NCI-H2196 (cell line): ENCODE measurements around the gene CBLB.
"Not testable (repeated sequence)": the region's sequence is repeated elsewhere in the genome, so short reads cannot be mapped to it uniquely, and the experiment has no call there.

ENCODE experiments used
- DNase-seq: peaks from one replicate; lab custom pipeline; 2025; ENCODE audit not compliant: unreplicated experiment; lab: John Stamatoyannopoulos, UW

The CBLB gene

DNA sequence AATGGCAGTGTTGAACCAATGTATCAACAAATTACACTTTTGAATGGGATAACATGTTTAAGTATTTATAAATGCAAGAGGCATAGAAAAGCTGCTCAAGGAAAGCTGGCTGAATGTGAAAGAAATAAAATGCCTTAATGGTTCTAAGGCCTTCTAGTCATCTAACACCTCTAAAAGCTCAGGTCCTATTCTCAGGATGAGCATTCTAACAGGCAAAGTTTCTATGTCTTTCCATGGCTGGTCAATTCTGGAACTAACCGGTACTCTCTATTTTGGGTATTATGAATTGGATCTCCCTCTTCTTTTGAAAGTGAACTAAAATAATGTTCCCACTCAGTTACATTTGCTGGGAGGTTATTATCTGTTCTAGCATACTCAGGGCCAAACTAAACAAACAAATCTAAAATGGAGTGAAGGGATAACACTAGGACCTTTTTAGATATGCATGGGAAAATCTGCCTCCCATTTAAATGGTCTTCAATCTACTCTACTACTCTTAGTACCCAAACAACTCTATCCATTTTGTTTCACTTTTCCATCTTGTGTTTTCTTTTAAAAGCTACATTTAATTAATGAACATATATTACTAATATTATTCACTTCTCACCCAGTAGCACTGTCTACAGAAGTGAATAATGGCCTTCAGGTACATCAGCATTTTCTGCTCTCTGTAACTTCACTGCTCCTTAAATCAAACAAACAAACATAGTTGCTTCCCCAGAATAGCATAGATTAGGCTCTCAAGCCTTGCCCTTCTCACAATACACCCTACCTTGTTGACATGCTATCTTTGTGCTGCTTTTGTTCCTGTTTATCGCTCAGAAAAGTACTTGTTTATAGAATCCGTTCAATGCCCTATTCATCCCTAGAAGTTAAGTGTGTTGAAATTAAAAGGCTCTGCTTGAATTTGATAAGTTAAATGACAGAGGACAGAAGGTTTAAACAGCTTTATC lies 46.4 kb downstream of the CBLB start:
- DNase-seq = no peak

DNA sequence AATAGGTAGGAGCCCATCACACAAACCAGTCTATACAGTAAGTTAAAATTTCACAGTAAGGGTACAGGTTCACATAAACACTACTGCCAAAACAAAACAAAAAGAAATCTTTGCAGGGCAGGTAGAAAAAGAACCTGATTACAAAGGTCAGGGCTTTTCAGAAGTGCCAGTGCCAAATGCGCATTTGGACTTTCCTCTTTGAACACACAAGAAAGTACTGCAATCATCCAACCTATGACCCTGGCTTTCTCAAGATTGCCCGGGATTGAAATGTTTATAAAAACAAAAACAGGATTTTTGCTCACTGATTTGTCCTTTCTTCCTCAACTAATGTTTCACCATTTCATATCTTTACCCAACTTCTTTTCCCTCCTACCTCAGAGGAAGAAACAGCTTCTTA lies 47.4 kb downstream of the CBLB start:
- DNase-seq = no peak

DNA sequence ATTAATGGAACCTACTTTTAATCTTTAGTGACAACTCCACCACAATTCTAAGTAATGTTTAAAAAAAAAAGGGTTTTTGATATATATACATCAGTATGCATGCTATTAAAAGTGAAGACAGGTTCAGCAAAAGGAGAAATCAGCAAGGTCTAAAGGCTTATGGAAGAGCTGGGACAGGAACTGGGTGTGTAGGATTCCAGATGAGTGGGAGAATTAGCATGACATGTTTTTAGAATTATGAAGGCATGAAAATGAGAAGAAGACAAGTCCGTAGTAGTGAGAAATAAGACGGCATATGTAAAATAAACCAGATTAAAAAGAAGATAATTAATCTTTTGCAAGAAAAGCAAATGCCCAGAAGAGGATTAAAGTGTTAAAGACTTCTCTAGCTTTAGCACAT lies 52.0 kb downstream of the CBLB start:
- DNase-seq = no peak

DNA sequence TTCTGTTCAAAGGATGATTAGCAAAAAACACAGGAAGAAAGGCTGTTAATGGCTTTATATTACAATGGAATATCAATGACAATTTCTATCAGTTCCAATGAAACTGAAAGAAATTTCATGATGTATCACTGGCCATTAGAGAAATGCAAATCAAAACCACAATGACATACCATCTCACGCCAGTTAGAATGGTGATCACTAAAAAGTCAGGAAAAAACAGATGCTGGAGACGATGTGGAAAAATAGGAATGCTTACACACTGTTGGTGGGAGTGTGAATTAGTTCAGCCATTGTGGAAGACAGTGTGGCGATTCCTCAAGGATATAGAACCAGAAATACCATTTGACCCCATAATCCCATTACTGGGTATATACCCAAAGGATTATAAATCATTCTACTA lies 53.5 kb downstream of the CBLB start:
- not testable (repeated sequence) for DNase-seq

DNA sequence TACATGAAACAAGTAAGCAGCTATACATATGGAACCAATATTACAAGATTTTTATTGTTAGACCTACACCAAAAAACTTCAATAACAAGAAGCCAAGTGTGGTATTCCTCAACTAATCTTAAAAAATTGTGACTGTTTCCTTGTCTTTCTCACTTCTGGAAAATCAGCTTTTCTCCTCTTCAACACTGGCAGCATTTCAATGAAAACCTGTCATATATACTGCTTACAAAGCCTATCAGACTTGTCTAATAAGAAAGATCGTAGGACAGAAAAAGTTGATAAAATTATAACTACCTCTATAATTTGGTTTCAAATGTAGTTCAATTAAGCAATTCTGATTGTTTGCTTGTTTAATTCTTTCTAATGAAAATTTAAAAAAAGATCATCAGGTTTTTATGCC lies 55.1 kb downstream of the CBLB start:
- no peak for DNase-seq

DNA sequence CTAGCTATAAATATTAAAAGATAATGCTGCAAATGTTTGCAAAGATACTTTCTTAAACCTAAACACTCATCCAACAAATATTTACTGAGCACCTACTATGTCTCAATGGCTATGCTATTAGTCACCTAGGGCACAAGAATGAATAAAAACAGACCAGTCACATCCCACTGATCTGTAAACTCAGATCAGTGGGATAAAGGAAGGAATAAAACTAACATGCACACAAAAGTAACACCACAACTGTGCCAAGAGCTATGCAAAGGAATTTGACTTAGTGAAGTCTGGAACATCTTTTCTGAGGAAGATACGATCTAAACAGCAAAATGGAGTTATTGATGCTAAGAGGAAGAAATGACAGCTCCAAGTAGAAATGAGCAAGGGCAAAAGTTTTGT lies 56.6 kb downstream of the CBLB start:
- no peak for DNase-seq

DNA sequence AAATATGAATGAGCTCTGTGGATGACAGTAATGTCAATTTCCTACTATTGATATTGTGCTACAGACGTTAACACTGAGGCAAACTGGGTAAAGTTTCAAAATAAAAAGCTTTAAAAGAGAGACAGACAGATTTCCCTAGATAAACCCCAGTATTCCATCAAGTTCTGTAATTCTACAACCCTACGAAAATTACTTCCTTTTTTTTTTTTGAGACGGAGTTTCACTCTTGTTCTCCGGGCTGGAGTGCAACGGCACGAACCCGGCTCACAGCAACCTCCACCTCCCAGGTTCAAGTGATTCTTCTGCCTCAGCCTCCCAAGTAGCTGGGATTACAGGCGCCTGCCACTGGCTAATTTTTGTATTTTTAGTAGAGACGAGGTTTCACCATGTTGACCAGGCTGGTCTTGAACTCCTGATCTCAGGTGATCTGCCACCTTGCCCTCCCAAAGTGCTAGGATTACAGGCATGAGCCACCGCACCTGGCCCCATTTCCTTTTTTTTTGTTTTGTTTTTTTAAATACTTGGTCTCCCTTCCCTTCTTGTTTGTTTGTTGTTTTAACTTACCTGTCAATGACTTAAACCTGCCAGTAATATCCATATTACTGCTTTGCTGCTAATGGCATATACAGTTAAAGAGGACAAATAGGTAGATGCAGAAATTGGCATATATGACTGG lies 57.2 kb downstream of the CBLB start:
- no peak for DNase-seq

DNA sequence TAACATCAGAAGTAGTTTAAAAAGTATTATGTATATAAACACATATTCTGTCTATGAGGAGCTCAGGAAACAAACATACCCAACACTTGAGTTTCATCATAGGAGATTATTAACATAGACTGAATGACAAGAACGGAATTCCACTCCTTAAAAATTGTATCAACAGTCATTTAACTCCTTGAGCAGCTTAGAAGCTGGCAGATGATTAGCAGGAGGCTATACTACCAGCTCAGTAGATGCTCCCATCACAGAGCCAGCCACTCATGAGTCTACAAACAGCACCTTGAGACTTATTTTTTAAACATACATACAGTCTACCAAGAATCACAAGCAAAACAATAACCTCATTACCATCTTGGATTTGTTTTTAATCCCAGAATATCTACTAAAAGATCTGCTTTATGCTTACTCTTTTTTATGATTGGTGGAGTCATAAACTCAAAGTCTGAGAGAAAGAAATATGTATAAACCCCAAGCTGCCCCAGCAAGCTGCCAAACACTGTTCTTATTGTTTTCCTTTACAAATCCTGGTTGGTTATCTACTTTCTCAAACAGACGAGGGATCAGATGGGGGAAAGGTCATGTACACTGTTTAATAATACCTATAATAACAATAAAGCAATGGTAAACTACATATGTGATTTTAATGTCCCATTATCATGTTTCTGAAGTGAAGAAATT lies 59.5 kb downstream of the CBLB start:
- DNase-seq = no peak

DNA sequence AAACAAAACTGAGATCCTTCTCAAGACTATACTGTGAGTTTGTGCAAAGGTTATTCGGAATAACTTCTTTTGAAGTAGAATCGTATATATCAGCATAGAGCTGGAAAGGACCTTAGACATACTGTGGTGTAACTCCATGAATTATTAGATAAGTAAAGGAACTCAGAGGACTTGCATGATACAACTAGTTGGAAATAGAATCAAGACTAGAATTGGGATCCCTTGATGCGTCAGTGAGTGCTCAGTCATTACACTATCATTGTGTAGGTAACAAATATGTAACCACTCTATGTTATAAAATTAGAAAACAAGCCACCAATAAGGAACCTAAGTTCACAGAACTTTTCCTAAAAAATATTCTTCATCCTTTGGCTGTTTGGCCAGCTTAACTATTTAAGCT lies 61.1 kb downstream of the CBLB start:
- no peak for DNase-seq

DNA sequence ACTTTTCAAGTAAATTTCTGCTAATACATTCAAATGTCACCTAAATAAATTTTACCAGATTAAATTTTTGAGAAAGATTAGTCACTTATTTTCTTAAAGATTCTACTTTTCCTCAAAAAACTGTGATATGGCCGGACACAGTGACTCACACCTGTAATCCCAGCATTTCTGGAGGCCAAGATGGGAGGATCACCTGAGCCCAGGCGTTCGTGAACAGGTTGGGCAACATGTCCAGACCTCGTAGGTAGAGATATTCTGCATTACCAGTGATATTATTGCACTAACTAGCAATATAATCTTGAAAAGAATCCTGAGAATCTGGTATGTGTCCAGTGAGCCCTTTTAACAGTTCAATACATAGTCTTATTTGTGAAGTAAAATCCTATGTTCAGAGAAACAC lies 61.7 kb downstream of the CBLB start:
- no peak for DNase-seq

DNA sequence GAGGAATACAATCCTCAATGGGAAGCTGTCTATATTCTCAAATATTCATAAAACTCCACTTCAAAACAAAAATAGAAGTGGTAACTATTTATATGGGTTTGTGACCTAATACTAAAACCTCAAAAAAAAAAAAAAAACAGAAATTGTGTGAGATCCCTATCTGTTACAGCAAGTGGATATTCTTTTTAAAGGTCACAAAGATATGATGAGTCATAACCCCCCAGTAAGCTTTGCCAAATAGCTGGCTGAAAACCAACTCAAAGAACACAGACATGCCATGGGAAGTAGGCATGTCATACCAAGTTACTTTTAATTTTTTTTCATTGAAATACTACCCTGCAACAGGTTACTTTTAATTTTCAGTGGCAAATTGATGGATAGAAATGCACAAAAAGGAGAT lies 62.5 kb downstream of the CBLB start:
- DNase-seq = peak; percentile 15

DNA sequence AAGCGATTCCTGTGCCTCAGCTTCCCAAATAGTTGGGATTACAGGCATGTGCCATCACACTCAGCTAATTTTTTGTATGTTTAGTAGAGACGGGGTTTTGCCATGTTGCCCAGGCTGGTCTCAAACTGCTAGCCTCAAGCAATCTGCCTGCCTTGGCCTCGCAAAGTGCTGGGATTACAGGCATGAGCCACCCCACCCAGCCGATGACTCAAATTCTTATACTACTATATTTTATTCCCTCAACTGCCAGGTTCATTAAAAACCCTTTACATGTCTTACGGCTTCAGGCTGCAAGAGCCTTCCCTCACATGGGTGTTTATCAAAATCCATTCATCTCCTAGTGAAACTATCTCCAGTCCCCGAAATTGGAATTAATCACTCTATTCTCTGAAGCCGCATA lies 63.4 kb downstream of the CBLB start:
- DNase-seq = no peak

DNA sequence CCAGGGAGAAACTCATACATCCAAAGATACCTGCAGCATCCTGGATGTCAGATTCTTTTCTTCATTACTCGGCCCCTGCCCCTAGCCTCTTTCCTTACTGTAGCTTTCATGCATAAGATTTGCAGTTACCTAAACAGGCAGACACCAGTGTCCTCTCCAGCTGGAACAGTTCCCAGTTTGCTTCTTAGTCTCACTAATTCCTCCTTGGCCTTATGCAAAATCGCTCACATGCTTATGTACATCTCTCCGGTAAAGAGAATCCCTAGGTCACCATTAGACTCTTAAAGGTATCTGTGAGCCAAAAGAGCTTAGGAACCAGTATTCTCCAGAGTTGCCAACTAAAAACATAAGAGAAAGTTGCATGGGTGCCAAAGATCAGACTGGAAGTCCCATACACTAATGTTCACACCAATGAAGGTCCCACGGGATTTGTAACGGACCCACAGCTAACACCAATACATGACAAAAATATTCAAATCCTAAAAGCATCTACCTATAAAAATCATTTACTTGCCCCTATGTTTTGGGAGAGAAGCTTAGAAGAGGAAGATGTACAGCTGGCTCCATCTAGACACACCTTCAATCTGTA lies 66.6 kb downstream of the CBLB start:
- DNase-seq = no peak

DNA sequence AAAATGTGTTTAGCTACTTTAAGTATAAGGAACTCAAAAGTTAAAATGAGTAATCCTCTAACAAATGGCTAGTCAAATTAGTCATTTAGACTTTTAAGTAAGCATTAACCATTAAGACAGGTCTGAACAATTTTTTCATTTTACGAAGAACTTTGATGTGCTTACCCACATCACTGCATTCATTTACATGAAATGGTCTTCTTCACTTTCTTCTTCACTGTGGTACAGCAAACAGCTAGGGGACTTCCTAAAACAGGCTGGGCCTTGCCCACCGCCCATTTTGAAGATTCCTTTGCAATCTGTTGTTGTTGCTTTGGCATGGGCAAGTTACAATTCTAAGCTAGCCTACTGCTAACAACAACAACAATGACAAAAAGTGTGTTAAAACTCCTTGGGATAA lies 67.4 kb downstream of the CBLB start:
- DNase-seq = no peak

DNA sequence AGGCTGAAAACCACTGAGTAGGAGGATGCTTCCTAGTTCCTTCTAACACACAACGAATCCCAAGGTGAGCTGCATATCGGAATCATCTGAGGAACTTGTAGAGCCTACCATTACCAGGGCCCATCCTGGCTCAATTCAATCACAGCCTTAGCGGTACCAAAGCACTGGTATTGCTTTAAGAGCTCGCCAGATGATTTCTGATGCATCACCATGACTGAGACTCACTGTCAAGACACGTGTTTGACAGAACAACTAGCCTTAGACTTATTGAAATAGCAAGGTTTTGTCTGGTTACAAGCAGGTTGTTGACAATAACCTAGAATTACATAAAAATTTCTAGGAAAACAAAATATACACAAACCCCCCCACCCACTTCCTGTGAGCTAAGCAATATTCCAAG lies 68.5 kb downstream of the CBLB start:
- no peak for DNase-seq

DNA sequence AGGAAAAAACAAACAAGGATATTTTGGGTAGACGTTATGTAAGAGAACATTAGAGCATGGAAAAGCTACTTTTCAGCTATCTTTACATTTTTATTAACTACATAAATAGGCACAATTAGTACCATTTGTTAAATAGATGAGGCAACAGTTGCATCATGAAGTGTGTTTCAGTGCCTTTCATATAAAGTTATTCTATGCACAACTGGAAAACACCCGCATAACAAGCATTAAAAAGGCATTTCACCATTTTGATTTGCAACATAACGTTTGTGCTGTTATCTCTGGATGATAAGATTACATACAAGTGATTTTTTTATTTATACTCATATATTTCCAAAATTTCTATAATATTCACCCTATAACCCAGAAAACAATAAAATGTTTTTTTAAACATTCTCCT lies 69.5 kb downstream of the CBLB start:
- no peak for DNase-seq

DNA sequence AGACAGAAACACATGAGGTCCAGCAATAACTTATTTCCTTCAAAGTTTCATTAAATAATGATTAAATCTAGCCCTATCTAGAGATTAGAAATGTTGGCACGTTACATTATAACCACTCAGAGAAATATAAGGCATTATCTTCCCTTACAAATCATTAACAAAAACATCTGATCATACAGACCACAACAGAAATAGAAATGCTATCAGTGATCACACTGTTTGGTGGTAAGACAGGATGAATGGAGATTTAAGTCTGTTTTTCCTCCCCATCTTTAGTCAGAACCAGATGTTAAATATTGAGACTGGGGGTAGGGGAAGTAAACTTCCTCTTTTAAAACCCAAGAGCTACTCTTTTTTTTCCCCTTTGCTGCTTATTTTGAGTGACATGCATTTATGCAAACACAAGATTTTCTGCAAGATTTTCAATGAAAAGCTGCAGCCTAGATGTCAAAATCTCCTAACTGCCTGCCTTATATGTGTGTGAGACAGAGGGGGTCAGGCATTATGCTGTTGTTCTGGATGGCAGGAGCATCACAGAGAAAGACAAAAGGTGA lies 70.4 kb downstream of the CBLB start:
- DNase-seq = no peak

DNA sequence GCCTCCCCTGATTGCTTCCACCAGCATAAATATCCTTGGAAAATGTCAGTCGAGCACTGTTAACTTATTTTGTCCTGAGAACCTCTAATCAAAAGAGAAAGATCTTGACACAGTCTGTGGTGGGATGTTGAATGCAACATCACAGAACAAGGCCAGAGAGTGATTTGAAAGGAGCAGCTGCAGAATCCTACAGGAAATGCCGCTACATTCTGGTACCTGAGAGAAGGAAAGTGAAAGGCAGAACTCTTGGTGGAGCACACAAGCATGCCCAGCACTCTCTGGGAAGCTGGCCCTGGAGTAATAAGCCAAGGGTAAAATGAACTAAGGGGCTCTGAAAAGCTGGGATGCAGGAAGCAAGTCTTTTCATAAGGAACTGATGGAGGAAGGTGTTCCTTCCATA lies 75.8 kb downstream of the CBLB start:
- DNase-seq = no peak

DNA sequence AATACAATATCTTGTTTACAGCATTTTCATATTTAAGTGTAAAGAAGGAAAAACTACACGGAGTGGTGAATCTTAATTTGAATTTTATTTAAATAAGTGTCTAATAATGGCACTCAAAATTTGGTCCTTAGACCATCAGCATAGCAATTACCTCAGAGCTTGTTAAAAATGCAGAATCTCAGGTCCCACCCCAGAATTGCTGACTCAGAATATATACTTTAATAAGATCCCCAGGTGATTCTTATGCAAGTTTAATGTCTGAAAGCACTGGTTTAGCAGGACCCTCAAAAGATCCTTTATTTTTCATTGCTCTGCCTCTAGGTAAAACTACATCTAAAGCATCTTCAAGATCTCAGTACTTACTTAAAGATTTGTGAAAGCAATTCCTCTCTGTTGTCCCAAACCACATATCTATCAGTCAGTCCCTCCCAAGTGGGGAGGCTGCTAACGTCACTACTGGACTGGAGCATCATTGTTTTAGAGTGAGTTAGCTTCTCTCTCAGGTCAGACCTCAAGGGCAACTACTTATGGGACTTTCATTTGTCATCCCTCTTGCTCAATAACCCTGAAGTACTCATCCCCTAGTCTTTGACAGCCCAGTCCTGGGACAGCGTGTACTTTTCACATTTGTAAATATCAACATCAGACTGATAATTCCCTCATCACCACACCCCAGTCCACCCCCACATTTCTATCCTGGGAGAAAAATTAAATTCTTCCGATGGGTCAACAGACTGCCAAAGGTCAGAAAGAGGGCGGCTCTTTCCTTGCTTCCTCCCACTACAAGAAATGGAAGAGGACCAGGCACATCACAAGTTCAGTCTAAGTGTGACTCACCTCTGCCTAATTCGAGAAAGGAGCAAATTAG lies 76.7 kb downstream of the CBLB start:
- no peak for DNase-seq

DNA sequence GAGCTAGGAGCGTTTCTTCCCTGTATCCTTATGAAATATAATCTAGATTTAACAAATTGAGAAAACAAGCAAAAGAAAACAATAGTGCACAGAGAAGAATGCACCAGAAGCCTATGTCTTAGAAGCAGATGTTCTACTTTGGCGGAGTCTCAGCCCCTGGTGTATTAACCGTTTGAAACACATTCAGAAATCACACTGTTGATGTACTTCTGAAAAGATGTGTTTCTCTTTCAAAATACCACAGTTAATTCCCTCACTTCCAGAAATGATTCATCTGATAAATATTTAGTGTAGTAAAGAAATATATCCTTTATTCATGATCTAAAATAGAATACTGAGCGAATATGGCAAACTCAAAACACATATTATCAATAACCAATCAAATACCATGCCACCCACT lies 77.7 kb downstream of the CBLB start:
- no peak for DNase-seq
